Transverse colon (tissue), 4 donors: Measurements from ENCODE around the gene ZNF445.

Experiments
- CTCF ChIP-seq, 5 experiments: fragments of 200-600 bp in 3 of 5; fragments of 450-650 bp in 2 of 5; sonication (generic) in 3 of 5; IDR thresholded peaks; 1 replicate in 2 of 5; 2 replicates in 3 of 5; pipeline ENCODE4 v1.5.1; 2016 to 2017; ENCODE audit warnings: antibody characterized with exemption in 5 of 5, inconsistent platforms in 3 of 5, mild to moderate bottlenecking in 2 of 5, moderate library complexity in 1 of 5
- POLR2A ChIP-seq: fragments of 450-650 bp; IDR thresholded peaks from one replicate; pipeline ENCODE4 v1.6.1; 2016; ENCODE audit warnings: antibody characterized with exemption, mild to moderate bottlenecking, moderate library complexity
- POLR2AphosphoS5 ChIP-seq, 3 donors: sonication (generic); formaldehyde crosslinking; IDR thresholded peaks; one replicate each; pipeline ENCODE4 v1.6.1; 2016; ENCODE audit warnings: antibody characterized with exemption in 3 of 3

- no peak for TF ChIP-seq CTCF (IDR thresholded peaks at IDR 0.05)
- no peak for TF ChIP-seq POLR2A
- TF ChIP-seq POLR2AphosphoS5 (IDR thresholded peaks at IDR 0.05): no peak
These were observed 81.0 kb downstream of the ZNF445 start for GRCh38 chr3:44396200-44397171.
